Kidney (tissue), 14 donors: ENCODE results near the gene UBE2D2. TPM values are rescaled to one million over a fixed set of nuclear protein-coding genes. Genes with fewer than 3 reads are reported as not detected.

ENCODE experiments used
- DNase-seq, 5 donors: peaks; one replicate each; pipeline ENCODE4 v3.0.0-alpha.2; 2013 to 2020
- FAIRE-seq: peaks from 2 replicates; lab custom pipeline; 2012; peaks lifted over from hg19 to GRCh38; lab: Jason Lieb, UNC
- H3K27ac ChIP-seq, 2 donors: one replicate each; pipeline ENCODE4 v1.7.0; 2013; ENCODE audit warnings: low read depth in 2 of 2, low read length in 2 of 2, inconsistent platforms in 1 of 2
- H3K27me3 ChIP-seq: one replicate; pipeline ENCODE4 v1.7.1; 2013; ENCODE audit warnings: low read length, inconsistent platforms; ENCODE audit not compliant: control insufficient read depth, insufficient read depth
- H3K36me3 ChIP-seq, 3 donors: one replicate each; pipeline versions ENCODE4 v1.7.0 to v1.7.1; 2013; ENCODE audit warnings: low read length in 3 of 3, control low read depth in 1 of 3, inconsistent platforms in 1 of 3; ENCODE audit not compliant: insufficient read depth in 3 of 3, control insufficient read depth in 2 of 3
- H3K4me1 ChIP-seq, 3 donors: one replicate each; pipeline versions ENCODE4 v1.7.0 to v1.7.1; 2013; ENCODE audit warnings: low read length in 3 of 3, inconsistent platforms in 1 of 3, low read depth in 1 of 3; ENCODE audit not compliant: control insufficient read depth in 2 of 3, insufficient read depth in 2 of 3
- H3K4me3 ChIP-seq, 3 donors: one replicate each; pipeline versions ENCODE4 v1.7.0 to v1.8.1; 2013; ENCODE audit warnings: low read length in 3 of 3, control low read depth in 1 of 3, inconsistent platforms in 1 of 3
- H3K9ac ChIP-seq, 3 donors: one replicate each; pipeline versions ENCODE4 v1.7.0 to v1.7.1; 2013; ENCODE audit warnings: low read length in 3 of 3, control low read depth in 1 of 3, inconsistent platforms in 1 of 3
- H3K9me3 ChIP-seq, 3 donors: one replicate each; pipeline versions ENCODE4 v1.7.0 to v1.7.1; 2013; ENCODE audit warnings: low read length in 3 of 3, control low read depth in 1 of 3, inconsistent platforms in 1 of 3; ENCODE audit not compliant: control insufficient read depth in 2 of 3, insufficient read depth in 1 of 3
- intact Hi-C: fragments of 100-400 bp; cut with DNase I; formaldehyde crosslinking; loops from one replicate; pipeline ENCODE4 v1.11.1; 2022
- polyA plus RNA-seq: library from polyadenylated mRNA; stranded (reverse); fragments of 350-450 nt; fragmentation: Illumina TruSeq; extraction: RNeasy Lipid Tissue Mini Kit (QIAGEN cat#74804); gene quantifications from one replicate; pipeline ENCODE4 v1.2.3, GENCODE V29; 2014; ENCODE audit warnings: low read depth, low replicate concordance; ENCODE audit not compliant: insufficient read depth
- total RNA-seq: library from RNA; stranded (reverse); fragmentation: NEBNext Ultra II Directional; extraction: Animal tissue kit (Norgen Biotek cat#: 25700); gene quantifications from one replicate; pipeline ENCODE4 v1.2.1, GENCODE V29; 2021
- TF ChIP-seq, protein P1 (sequence below): IDR thresholded peaks from 3 replicates; pipeline ENCODE4 v1.5.1; 2012; ENCODE audit warnings: mild to moderate bottlenecking, moderate library complexity, borderline replicate concordance; ENCODE audit not compliant: insufficient read depth; ENCODE audit errors: extremely low read depth
- donor health status: control.
- donor health status: control.
- donor health status: control.
- donor health status: control.
- donor health status: control.
- donor health status: DM: yes; HTN: yes; CAD: no.
- donor health status: Normal renal cell carcinoma (clear cell type).

Gene UBE2D2
- total and polyA plus RNA-seq, 2 donors from 2014 or later, result 118 to 131 TPM

DNA sequence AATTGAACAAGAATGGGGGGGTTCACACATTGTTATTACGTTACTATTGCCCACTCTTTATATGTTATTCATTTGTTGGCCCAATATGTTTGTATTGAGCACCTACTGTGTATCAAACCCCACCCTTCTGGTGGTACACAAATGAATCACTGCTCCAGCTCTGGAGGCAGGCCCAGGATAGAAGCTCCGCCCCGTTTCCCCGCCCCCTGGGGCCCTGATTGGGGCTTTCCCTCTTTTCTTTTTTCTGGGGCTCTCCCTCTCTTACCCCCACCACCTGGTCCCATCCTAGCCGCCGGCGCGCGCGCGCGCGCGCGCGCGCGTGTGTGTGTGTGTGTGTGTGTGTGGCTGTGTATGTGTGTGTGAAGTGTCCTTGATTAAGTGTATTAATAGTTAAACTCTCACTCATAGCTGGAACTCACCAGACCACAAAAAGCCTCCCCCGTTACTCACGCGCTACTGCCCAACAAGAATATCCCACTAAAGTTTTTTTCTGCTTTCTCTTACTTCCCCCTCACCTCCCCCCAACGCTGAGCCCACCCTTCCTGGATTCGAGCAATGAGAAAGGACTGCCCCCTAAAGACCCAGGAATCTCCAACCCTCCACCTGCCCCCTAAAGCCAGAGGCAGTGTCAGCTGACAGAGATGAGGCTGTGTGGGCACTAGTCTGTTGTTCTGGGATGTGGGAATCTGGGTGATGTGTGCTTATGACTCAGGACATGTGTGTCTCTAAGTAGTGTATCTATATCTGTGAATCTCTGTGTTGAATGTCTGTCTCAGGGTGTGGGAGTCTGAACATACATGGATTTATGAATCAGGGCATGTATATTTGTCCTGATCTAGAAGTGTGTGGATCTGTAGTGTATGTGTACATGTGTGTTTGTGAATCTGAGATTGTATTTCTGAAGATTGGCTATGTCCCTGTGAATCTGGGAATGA is 91.0 kb downstream of the UBE2D2 start:
- intact Hi-C loops, result no loop called here
- Histone ChIP-seq H3K9ac (peak overlapping the region; percentile 17 to 65 (median 44)), H3K9me3 (no peaks in the 10 kb centered on the region), H3K36me3 (no peaks in the 10 kb centered on the region), H3K4me3 (peak overlapping the region; percentile 51 to 66 (median 53)), H3K27ac (peak overlapping the region; percentile 89 to 90), H3K4me1 (peaks cover 12 to 53% (median 53%) of the 10 kb centered on the region in 3 donors), H3K27me3 (no peaks in the 10 kb centered on the region)
- TF ChIP-seq, protein P1, sequence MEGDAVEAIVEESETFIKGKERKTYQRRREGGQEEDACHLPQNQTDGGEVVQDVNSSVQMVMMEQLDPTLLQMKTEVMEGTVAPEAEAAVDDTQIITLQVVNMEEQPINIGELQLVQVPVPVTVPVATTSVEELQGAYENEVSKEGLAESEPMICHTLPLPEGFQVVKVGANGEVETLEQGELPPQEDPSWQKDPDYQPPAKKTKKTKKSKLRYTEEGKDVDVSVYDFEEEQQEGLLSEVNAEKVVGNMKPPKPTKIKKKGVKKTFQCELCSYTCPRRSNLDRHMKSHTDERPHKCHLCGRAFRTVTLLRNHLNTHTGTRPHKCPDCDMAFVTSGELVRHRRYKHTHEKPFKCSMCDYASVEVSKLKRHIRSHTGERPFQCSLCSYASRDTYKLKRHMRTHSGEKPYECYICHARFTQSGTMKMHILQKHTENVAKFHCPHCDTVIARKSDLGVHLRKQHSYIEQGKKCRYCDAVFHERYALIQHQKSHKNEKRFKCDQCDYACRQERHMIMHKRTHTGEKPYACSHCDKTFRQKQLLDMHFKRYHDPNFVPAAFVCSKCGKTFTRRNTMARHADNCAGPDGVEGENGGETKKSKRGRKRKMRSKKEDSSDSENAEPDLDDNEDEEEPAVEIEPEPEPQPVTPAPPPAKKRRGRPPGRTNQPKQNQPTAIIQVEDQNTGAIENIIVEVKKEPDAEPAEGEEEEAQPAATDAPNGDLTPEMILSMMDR, result no peak
- DNase-seq, result peak; percentile 93 to 95 (median 94)
- FAIRE-seq, result no peak

DNA sequence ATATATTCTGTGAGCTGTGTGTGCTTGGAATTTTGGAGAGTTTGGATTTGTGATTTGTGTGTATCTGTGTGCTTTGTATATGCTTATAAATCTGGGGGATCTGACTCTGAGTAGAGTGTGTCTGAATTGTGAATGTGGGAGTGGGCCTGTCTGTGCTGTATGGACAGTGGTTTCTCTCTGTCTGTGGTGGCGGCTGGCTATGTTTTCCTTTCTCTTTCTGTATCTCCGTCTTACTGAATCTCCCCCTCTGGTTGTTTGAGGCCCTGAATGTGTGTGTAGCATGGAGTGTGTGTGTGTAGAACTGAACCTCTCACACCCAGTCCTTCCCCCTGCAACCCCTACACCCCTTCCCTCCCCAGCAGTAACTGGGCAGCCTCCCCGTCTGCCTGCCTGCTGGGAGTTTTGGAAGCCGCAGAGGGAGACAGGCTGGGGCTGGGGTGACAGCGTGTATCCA is 91.7 kb downstream of the UBE2D2 start:
- TF ChIP-seq, protein P1, result no peak
- Histone ChIP-seq H3K36me3 (no peaks in the 10 kb centered on the region), H3K27me3 (no peaks in the 10 kb centered on the region), H3K9me3 (no peaks in the 10 kb centered on the region), H3K4me3 (peak overlapping the region; percentile 1 to 55 (median 53)), H3K4me1 (peaks cover 12 to 55% (median 53%) of the 10 kb centered on the region in 3 donors), H3K9ac (peak overlapping the region; percentile 17 to 65 (median 45)), H3K27ac (peak overlapping the region; percentile 89 to 90)
- DNase-seq (peak in 1 of 5 donors; percentile 47), FAIRE-seq (no peak)
- intact Hi-C loops, result no loop called here

DNA sequence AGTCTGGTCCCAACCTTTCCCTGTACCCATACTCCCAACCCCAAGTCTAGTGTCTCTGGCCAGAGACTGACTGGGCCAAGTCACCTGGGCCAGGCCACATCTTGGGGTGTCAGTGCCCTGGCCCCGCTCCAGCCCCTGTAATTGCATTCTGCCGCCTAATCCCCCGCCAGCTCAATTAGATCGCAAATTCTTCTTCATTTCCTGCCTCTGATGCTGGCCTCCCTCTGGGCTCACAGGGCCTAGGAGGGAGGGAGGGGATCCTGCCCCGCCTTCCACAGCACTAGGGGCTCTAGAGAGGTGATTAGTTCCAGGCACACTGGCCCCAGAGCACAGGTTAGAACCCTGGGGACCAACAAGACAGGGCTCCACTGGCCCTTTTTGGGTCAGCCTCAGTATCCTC is 92.5 kb downstream of the UBE2D2 start:
- H3K27me3 ChIP-seq, result no peaks in the 10 kb centered on the region
- H3K9ac ChIP-seq, result peak overlapping the region in 2 of 3 donors; percentile 14 to 65
- peak overlapping the region; percentile 89 to 90 for H3K27ac ChIP-seq
- no peak for FAIRE-seq
- peaks cover 12 to 63% (median 60%) of the 10 kb centered on the region in 3 donors for H3K4me1 ChIP-seq
- no peaks in the 10 kb centered on the region for H3K36me3 ChIP-seq
- H3K4me3 ChIP-seq, result peak overlapping the region in 1 of 3 donors; percentile 53
- no peaks in the 10 kb centered on the region for H3K9me3 ChIP-seq
- TF ChIP-seq, protein P1, result no peak
- intact Hi-C loops, result no loop called here
- peak in 2 of 5 donors; percentile 56 to 60 for DNase-seq
